HFF-Myc (cell line): ENCODE measurements around the gene MED17.

ENCODE experiments used
- DNase-seq: peaks from one replicate; pipeline ENCODE4 v3.0.0-alpha.2; 2011; ENCODE audit warnings: low read depth; ENCODE audit errors: extremely low read depth
- H3K4me3 ChIP-seq: replicated peaks from 2 replicates; pipeline ENCODE4 v1.5.1; 2011; ENCODE audit warnings: low read depth, mild to moderate bottlenecking, control low read depth, low read length
- CTCF ChIP-seq: IDR thresholded peaks from 2 replicates; pipeline ENCODE4 v1.5.1; 2012; ENCODE audit warnings: mild to moderate bottlenecking, low read depth, low read length, control low read depth; ENCODE audit errors: missing control alignments

MED17 gene

GRCh38 chr11:93840180-93840579 is 56.1 kb downstream of the MED17 start:
- no peak for DNase-seq
- no peak overlapping the region for H3K4me3 ChIP-seq
- TF ChIP-seq CTCF, result no peak

GRCh38 chr11:93840981-93841380 is 56.9 kb downstream of the MED17 start:
- DNase-seq, result no peak
- TF ChIP-seq CTCF, result no peak
- no peak overlapping the region for H3K4me3 ChIP-seq

- no peak for TF ChIP-seq CTCF
- no peak overlapping the region for H3K4me3 ChIP-seq
- no peak for DNase-seq
Observed at GRCh38 chr11:93841446-93841845, 57.4 kb downstream of the MED17 start.

- no peak for DNase-seq
- no peak for TF ChIP-seq CTCF
- no peak overlapping the region for H3K4me3 ChIP-seq
Observed at GRCh38 chr11:93842034-93842433, 58.0 kb downstream of the MED17 start.

GRCh38 chr11:93842461-93842860 is 58.4 kb downstream of the MED17 start:
- TF ChIP-seq CTCF, result no peak
- no peak overlapping the region for H3K4me3 ChIP-seq
- no peak for DNase-seq

GRCh38 chr11:93843906-93844305 is 59.8 kb downstream of the MED17 start:
- TF ChIP-seq CTCF, result no peak
- DNase-seq, result no peak
- H3K4me3 ChIP-seq, result no peak overlapping the region

- H3K4me3 ChIP-seq, result no peak overlapping the region
- no peak for DNase-seq
- no peak for TF ChIP-seq CTCF
Observed at GRCh38 chr11:93844568-93844967, 60.5 kb downstream of the MED17 start.
